Non-pigmented ciliary epithelial cell (primary cell): Measurements from ENCODE around the gene PTPRZ1.

ENCODE experiments used
- DNase-seq: peaks from one replicate; pipeline ENCODE4 v3.0.0-alpha.2; 2010; ENCODE audit warnings: low read depth

PTPRZ1 gene

GRCh38 chr7:122054393-122054792, 181.4 kb downstream of the PTPRZ1 start:
- no peak for DNase-seq

- DNase-seq = no peak
Observed at GRCh38 chr7:122055073-122055472, 182.1 kb downstream of the PTPRZ1 start.

GRCh38 chr7:122056977-122057376, 184.0 kb downstream of the PTPRZ1 start:
- DNase-seq = no peak

GRCh38 chr7:122059542-122059941, 186.6 kb downstream of the PTPRZ1 start:
- no peak for DNase-seq

- no peak for DNase-seq
Observed at GRCh38 chr7:122063146-122063545, 190.2 kb downstream of the PTPRZ1 start.

- no peak for DNase-seq
Observed at GRCh38 chr7:122064971-122065370, 192.0 kb downstream of the PTPRZ1 start.

- DNase-seq = no peak
Observed at GRCh38 chr7:122067077-122067476, 194.1 kb downstream of the PTPRZ1 start.

GRCh38 chr7:122068046-122068445, 195.1 kb downstream of the PTPRZ1 start:
- no peak for DNase-seq

GRCh38 chr7:122068999-122069398, 196.0 kb downstream of the PTPRZ1 start:
- DNase-seq = no peak

GRCh38 chr7:122070062-122070461, 197.1 kb downstream of the PTPRZ1 start:
- no peak for DNase-seq

GRCh38 chr7:122070834-122071233, 197.9 kb downstream of the PTPRZ1 start:
- DNase-seq = no peak

GRCh38 chr7:122072272-122072671, 199.3 kb downstream of the PTPRZ1 start:
- no peak for DNase-seq

- DNase-seq = no peak
Observed at GRCh38 chr7:122072924-122073599, 200.1 kb downstream of the PTPRZ1 start.

GRCh38 chr7:122073635-122074034, 200.7 kb downstream of the PTPRZ1 start:
- no peak for DNase-seq

- DNase-seq = no peak
Observed at GRCh38 chr7:122082160-122082559, 209.2 kb downstream of the PTPRZ1 start.

GRCh38 chr7:122082670-122083069, 209.7 kb downstream of the PTPRZ1 start:
- no peak for DNase-seq

- DNase-seq = peak; percentile 73
Observed at GRCh38 chr7:122092964-122093797, 220.2 kb downstream of the PTPRZ1 start.

- DNase-seq = no peak
Observed at GRCh38 chr7:122094549-122094948, 221.6 kb downstream of the PTPRZ1 start.

GRCh38 chr7:122095642-122096041, 222.7 kb downstream of the PTPRZ1 start:
- no peak for DNase-seq

GRCh38 chr7:122100021-122100420, 227.1 kb downstream of the PTPRZ1 start:
- DNase-seq = no peak

- no peak for DNase-seq
Observed at GRCh38 chr7:122103064-122103463, 230.1 kb downstream of the PTPRZ1 start.
